Ectodermal cell (in vitro differentiated cells): ENCODE results near the gene HNRNPLL.

Source experiments
- H3K27ac ChIP-seq: 2 replicates; pipeline ENCODE4 v1.7.0; 2013; ENCODE audit warnings: mild to moderate bottlenecking, low read depth, low read length; ENCODE audit not compliant: insufficient read depth, poor library complexity, severe bottlenecking
- H3K27me3 ChIP-seq: 2 replicates; pipeline ENCODE4 v1.7.0; 2013; ENCODE audit warnings: mild to moderate bottlenecking, low read length; ENCODE audit not compliant: insufficient read depth, control insufficient read depth, poor library complexity, severe bottlenecking
- H3K36me3 ChIP-seq: one replicate; pipeline ENCODE4 v1.7.0; 2013; ENCODE audit warnings: low read length; ENCODE audit not compliant: control insufficient read depth, insufficient read depth
- H3K4me1 ChIP-seq: one replicate; pipeline ENCODE4 v1.7.0; 2013; ENCODE audit warnings: low read length; ENCODE audit not compliant: control insufficient read depth, insufficient read depth
- H3K4me3 ChIP-seq: 2 replicates; pipeline ENCODE4 v1.7.0; 2013; ENCODE audit warnings: low read depth, low read length, control low read depth; ENCODE audit not compliant: insufficient read depth
- H3K9me3 ChIP-seq: 2 replicates; pipeline ENCODE4 v1.7.0; 2013; ENCODE audit warnings: mild to moderate bottlenecking, low read length, moderate library complexity; ENCODE audit not compliant: control insufficient read depth
- WGBS, 2 experiments: methylation state at CpG; one replicate each; pipeline ENCODE4 v1.1.7; 2013; ENCODE audit warnings: missing lambda C conversion rate in 2 of 2; 5-methylcytosine and 5-hydroxymethylcytosine counted together

HNRNPLL gene

DNA sequence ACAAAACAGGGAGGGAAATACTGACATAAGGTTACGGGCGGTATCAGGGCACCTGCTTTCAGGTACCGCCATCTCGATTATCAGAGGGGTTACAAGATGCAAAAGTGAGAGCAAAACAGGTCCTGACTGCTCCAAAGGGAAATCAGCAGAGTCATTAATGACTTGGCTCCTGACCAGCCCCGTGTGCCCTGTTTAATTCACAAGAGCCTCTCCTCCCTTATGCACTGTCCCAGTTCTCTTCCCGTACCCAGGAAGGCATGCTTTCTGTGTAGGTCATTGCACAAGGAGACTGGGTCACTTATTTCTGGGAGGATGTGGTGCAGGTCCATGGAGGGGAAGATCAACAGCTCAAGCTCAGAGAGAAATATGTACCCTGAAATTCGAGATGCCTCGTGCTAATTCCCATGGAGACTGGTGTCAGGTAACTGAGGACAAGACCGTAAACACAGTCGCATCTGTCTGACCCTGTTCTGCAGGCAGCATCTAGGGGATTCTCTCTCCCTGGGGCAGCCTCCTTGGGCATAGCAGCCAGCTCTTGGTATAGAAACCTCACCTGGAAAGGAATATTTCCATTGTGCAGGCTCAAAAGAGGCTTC is 79.9 kb downstream of the HNRNPLL start:
- WGBS, 2 experiments: 78 to 85% methylated on average over 10 of the region's 10 CpGs
- no peaks in the 10 kb centered on the region for H3K9me3 ChIP-seq
- H3K27me3 ChIP-seq: peaks cover 3% of the 10 kb centered on the region

DNA sequence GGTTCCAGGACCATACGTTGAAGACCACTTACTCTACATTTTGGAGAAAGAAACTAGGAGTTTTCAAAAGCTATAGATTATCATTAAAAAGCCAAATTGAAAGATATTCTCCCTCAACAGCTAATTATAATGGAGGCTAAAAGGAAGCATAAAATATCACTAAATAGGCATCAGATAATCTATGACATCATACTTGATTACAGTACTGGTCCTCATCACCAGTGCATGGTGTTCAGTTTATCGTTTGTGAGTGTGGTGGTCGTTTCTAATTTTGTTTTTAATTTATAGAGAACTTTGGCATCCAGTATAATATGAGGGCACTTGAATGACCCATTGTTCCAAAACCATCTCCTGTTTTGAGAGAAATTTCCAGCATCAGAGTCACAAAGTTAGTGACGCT is 80.9 kb downstream of the HNRNPLL start:
- no peaks in the 10 kb centered on the region for H3K9me3 ChIP-seq

More for the DNA sequence above, 79.9 kb downstream of the HNRNPLL start:
- no peaks in the 10 kb centered on the region for H3K36me3 ChIP-seq
- H3K4me1 ChIP-seq: no peaks in the 10 kb centered on the region
- no peak overlapping the region for H3K4me3 ChIP-seq
- no peak overlapping the region for H3K27ac ChIP-seq

DNA sequence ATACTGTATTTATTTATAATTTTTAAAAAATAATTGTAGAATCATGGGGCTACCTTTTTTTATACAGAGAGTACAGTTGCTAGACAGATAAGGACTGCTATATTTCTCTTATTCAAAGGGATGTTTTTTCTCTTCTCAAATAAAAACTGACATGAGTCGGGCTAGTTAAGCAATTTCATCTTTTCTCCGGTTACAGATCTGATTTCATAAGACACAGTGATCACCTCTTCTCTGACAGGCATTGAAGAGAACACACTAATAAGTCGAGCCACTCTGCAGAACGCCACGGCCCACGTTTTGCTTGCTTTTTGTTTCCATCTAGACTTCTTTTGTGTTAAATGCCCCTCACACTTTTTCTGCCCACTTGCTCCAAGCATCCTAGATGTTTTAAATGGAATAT is 85.4 kb downstream of the HNRNPLL start:
- Histone ChIP-seq H3K4me3 (no peak overlapping the region), H3K4me1 (no peaks in the 10 kb centered on the region), H3K27ac (no peak overlapping the region), H3K27me3 (no peaks in the 10 kb centered on the region), H3K36me3 (no peaks in the 10 kb centered on the region), H3K9me3 (no peaks in the 10 kb centered on the region)
- WGBS, 2 experiments: 90 to 91% methylated on average over 6 of the region's 6 CpGs

More for the DNA sequence above, 80.9 kb downstream of the HNRNPLL start:
- no peaks in the 10 kb centered on the region for H3K36me3 ChIP-seq
- no peaks in the 10 kb centered on the region for H3K4me1 ChIP-seq
- H3K27me3 ChIP-seq: no peaks in the 10 kb centered on the region
- WGBS, 2 experiments: 92 to 96% methylated on average over 3 to 4 of the region's 4 CpGs
- no peak overlapping the region for H3K4me3 ChIP-seq
- no peak overlapping the region for H3K27ac ChIP-seq

DNA sequence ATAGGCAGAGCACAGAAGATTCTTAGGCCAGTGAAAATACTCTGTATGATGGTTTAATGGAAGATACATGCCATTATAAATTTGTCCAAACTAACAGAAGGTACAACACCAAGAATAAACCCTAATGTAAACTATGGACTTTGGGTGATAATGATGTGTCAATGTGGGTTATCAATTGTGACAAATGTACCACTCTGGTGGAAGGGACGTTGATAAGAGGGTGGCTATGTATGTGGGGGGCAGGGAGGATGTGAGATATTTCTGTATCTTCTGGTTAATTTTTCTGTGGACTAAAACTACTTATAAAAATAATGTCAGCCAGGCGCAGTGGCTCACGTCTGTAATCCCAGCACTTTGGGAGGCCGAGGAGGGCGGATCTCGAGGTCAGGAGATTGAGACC is 86.2 kb downstream of the HNRNPLL start:
- H3K4me1 ChIP-seq: no peaks in the 10 kb centered on the region

DNA sequence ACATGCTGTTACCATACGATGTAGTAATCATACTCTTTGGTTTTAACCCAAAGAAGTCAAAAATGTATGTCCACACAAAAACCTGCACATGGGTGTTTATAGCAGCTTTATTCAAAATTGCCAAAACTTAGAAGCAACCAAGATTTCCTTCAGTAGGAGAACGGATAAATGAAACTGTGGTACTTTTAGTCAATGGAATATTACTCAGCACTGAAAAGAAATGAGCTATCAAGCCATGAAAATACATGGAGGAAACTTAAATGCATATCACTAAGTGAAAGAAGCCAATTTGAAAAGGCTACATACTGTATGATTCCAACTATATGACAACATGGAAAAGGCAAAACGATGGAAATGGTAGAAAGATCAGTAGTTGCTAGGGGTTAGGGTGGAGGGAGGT is 86.6 kb downstream of the HNRNPLL start:
- H3K9me3 ChIP-seq: no peaks in the 10 kb centered on the region
- H3K27me3 ChIP-seq: no peaks in the 10 kb centered on the region
- no peaks in the 10 kb centered on the region for H3K4me1 ChIP-seq
- 95% methylated on average over 3 of the region's 3 CpGs for WGBS, 2 experiments
- H3K36me3 ChIP-seq: no peaks in the 10 kb centered on the region
- H3K4me3 ChIP-seq: no peak overlapping the region
- no peak overlapping the region for H3K27ac ChIP-seq

More for the DNA sequence above, 86.2 kb downstream of the HNRNPLL start:
- no peak overlapping the region for H3K27ac ChIP-seq
- H3K36me3 ChIP-seq: no peaks in the 10 kb centered on the region
- H3K27me3 ChIP-seq: no peaks in the 10 kb centered on the region
- H3K9me3 ChIP-seq: no peaks in the 10 kb centered on the region
- WGBS, 2 experiments: 72 to 76% methylated on average over 6 of the region's 6 CpGs
- no peak overlapping the region for H3K4me3 ChIP-seq

DNA sequence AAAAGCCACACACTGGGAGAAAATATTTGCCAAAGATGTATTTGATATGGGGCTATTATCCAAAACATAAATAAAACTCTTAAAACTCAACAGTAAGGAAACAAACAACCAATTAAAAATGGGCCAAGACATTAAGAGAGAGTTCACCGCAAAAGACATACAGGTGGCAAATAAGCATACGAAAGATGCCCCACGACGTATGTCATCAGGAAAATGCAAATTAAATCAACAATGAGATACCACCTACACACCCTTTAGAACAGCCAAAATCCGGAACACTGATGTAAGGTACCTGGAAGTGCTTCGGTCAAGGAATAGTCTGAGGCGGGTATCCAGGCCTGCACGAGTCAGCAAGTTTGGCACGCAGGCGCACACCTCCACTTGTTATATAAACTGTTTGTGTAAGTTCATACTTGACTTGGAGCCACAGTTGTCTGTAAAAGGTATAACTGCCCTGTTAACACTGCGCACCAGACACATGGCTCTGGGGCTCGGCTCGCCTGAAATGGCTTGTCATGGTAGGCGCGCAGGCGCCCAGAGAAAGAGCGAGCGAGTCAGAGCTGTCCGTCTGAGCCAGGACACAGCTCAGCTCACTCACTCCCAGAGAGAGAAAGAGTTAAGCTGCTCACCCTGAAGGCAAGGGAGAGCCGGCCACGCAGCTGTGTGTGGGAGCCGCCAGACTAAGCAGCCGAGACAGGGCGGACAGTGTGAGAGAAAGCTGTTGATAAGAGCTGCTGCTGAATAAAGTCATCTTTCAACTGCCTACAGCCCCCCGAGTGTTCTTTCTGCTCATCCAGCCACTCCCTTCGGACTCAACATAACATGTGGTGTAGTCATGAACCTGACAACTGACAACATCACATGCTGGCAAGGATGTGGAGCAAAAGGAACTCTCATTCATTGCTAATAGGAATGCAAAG is 87.3 kb downstream of the HNRNPLL start:
- Histone ChIP-seq H3K36me3 (no peaks in the 10 kb centered on the region), H3K4me3 (no peak overlapping the region), H3K4me1 (no peaks in the 10 kb centered on the region), H3K27me3 (no peaks in the 10 kb centered on the region), H3K9me3 (no peaks in the 10 kb centered on the region), H3K27ac (no peak overlapping the region)
- 89 to 90% methylated on average over 26 of the region's 26 CpGs for WGBS, 2 experiments

DNA sequence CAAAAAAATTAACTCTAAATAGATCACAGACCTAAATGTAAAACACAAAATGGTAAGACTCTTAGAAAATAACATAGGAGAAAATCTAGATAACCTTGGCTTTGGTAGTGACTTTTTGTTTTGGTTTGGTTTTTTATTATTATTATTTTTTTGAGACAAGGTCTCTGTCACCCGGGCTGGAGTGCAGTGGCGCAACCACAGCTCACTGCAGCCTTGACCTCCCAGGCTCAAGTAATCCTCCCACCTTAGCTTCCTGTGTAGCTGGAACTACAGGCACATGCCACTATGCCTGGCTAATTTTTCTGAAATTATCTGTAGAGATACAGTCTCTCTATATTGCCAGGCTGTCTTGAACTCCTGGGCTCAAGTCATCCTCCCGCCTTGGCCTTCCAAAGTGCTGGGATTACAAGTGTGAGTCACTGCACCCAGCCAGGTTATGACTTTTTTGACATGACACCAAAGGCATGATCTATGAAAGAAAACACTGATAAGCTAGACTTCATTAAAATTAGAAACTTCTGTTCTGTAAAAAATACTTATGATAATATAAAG is 88.0 kb downstream of the HNRNPLL start:
- Histone ChIP-seq H3K27ac (no peak overlapping the region), H3K36me3 (no peaks in the 10 kb centered on the region), H3K4me3 (no peak overlapping the region), H3K9me3 (no peaks in the 10 kb centered on the region), H3K27me3 (no peaks in the 10 kb centered on the region), H3K4me1 (no peaks in the 10 kb centered on the region)
- WGBS, 2 experiments: 82 to 92% methylated on average over 3 of the region's 3 CpGs

DNA sequence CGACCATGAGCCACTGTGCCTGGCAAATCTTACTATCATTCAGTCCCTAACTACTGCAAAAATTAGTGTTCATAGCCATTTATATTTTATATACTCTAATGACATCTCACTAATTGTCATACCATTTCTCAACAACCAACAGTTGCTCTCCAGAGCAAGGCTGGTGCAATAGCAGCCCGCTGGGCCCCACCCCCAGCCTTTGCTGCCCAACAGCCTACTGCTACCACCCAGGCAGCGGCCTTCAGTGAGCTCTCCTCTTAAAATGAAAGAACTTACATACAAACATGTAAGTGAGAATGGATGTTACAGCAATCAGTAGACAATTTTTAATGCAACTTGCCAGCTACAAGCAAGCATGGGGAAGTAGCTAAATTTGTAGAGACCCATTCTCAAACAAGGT is 90.5 kb downstream of the HNRNPLL start:
- Histone ChIP-seq H3K4me3 (no peak overlapping the region), H3K9me3 (no peaks in the 10 kb centered on the region), H3K27me3 (peaks cover 3% of the 10 kb centered on the region), H3K27ac (no peak overlapping the region), H3K4me1 (no peaks in the 10 kb centered on the region), H3K36me3 (no peaks in the 10 kb centered on the region)
- WGBS, 2 experiments: 87 to 92% methylated on average over 2 to 3 of the region's 3 CpGs
